ENCODE results near the gene INKA2. TPM values are rescaled to one million over a fixed set of nuclear protein-coding genes. Genes with fewer than 3 reads are reported as not detected.

INKA2 gene
- 1.5 to 3.1 TPM (median 1.9 TPM) in 5 replicates for total RNA-seq (2022; extraction: Qiagen RNA extraction; ENCODE audit: low read depth)

DNA sequence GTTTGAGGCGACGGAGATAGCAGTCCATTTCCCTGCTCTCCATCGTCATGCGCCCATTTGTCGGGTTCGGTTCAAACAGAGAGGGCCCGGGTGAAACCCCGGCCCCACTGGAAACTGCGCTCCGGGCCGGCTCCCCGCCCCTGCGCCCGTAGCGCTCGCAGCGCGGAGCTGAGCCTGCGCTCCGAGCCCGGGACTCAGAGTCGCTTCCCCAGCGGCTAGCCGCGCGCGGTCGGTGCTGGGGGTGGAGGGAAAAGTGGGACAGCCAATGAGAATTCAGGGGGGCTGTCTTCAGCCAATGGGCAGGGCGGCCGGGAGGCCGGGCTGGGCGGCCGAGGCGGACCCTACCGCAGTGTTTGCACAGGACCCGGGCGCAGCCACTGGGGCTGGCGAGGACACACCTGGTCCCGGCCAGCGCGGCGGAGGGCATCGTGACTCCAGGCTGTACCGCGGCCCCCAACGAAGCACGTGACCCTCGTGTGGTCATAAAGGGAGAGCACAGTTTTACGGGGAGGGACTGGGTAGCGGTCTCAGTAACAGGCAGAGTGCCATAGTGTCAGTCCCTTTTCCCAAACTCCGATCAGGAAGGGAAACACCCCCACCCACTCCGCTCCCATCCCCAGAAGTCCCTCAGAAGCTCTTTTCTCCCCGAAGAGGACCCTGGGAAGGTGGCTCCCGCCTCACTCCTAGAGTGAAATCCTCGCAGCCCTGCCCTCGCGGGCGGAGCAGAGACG is at the start of gene INKA2:
Gene INKA2, minus strand, starts transcription at position 202 of the 731 bp plus-strand sequence. Its CDS starts 153 bp downstream, at position 49.

DNA sequence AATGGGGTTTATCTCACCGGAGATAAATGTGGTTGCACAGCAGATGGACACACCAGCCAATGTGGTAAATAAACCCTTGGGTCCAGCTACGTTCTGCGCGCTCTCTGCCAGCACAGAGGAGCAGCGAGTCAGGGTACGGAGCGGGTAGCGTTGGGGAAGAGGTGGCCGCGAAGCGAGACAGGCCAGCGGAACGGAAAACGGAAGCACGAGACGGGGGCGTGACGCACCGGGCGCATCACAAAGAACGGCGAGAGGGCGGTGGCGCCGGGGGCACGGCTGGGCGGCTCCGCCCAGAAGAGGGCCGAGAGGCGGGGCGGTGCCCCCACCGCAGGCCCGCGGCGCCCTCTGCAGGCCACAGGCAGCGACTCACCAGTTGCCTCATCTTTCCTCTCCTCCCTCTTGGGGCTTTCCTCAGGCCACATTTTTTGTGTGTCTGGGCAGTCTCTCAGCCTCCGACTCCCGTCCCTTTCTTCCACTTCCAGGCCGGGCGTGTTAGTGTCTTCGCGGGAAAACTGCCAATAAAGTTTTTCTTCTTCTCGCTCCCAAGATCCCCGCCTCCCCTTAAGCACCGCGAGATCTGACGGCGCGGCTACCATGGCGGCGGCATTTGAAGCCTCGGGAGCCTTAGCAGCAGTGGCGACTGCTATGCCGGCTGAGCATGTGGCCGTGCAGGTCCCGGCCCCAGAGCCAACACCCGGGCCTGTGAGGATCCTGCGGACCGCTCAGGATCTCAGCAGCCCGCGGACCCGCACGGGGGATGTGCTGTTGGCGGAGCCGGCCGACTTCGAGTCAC is 16.3 kb upstream of the INKA2 start, which contains the start of gene DDX20:
Gene DDX20, plus strand, starts transcription at position 571 of the 793 bp plus-strand sequence. Its CDS starts 24 bp downstream, at position 595.

Other genes starting within 250 kb of the INKA2 start
- not detected in 5 replicates for gene ADORA3, start 235.8 kb downstream of the INKA2 start, total RNA-seq (2022; extraction: Qiagen RNA extraction; ENCODE audit: low read depth)
- gene TMIGD3, start 235.8 kb downstream of the INKA2 start, total RNA-seq (2022; extraction: Qiagen RNA extraction; ENCODE audit: low read depth): not detected in 5 replicates
- gene RAP1A, start 119.6 kb downstream of the INKA2 start, total RNA-seq (2022; extraction: Qiagen RNA extraction; ENCODE audit: low read depth): 23.8 to 35.2 TPM (median 28.7 TPM) in 5 replicates
- gene DDX20, start 16.5 kb upstream of the INKA2 start, total RNA-seq (2022; extraction: Qiagen RNA extraction; ENCODE audit: low read depth): 9.0 to 10.3 TPM (median 9.5 TPM) in 5 replicates

Data from A549 treated with DMSO at 1 μM for 4 hours (cell line).